ENCODE results near the gene NCK2. TPM values are rescaled to one million over a fixed set of nuclear protein-coding genes. Genes with fewer than 3 reads are reported as not detected.

NCK2 gene
- total RNA-seq, 4 donors from 2014 or later, result 32.6 to 43.7 (median 38.7) TPM

DNA sequence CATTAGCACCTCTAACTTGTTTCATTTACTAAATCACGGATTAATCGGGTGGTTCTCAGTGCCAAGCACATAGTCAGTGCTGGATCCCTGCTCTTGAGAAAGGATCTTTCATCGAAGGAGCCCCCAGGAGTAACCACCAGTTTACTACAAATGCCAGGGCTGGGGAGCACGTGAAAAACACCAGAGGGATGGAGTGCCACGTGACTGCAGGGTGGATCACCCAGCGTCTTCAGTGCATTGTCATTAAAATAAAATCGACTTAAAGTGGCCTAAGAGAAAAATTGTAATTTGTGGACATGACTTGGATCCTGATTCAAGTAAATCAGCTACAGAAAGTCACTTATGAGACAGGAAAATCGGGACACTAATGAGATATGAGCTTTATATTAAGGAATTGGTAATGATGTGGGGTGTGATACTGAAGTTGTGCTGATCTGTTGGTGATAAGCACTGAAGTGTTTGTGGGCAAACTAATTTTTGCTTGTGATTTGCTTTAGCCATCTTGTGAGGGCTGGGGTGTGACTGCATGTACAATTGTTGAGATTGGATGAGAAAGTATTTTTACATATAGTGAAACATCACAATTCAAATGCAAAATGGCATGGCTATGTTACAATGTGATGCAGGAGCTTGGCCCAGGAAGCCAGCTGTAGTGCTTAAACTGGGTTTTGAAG is 63.8 kb downstream of the NCK2 start:
- TF ChIP-seq, protein P1, sequence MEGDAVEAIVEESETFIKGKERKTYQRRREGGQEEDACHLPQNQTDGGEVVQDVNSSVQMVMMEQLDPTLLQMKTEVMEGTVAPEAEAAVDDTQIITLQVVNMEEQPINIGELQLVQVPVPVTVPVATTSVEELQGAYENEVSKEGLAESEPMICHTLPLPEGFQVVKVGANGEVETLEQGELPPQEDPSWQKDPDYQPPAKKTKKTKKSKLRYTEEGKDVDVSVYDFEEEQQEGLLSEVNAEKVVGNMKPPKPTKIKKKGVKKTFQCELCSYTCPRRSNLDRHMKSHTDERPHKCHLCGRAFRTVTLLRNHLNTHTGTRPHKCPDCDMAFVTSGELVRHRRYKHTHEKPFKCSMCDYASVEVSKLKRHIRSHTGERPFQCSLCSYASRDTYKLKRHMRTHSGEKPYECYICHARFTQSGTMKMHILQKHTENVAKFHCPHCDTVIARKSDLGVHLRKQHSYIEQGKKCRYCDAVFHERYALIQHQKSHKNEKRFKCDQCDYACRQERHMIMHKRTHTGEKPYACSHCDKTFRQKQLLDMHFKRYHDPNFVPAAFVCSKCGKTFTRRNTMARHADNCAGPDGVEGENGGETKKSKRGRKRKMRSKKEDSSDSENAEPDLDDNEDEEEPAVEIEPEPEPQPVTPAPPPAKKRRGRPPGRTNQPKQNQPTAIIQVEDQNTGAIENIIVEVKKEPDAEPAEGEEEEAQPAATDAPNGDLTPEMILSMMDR (IDR thresholded peaks at IDR 0.05), result no peak
- DNase-seq (ENCODE audit: low spot score) (no peak), ATAC-seq (ENCODE audit: low FRiP score) (no peak)

DNA sequence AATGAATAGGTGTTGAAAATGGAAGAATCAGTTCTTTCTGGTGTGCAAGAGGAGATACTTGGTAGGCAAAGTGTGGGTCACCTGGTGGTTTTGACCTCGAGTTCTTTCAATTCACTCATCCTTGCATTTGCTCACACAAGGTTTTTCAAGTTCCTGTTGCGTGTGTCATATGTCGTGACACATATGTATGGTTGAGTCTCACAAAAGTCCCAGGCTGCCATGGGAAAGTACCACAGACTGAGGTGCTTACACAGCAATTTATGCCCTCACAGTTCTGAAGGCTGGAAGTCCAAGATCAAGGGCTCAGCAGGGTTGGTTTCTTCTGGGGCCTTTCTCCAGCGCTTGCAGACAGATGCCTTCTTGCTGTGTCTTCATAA is 64.4 kb downstream of the NCK2 start:
- no peak for DNase-seq (ENCODE audit: low spot score)
- TF ChIP-seq, protein P1 (IDR thresholded peaks at IDR 0.05), result no peak
- no peak for ATAC-seq (ENCODE audit: low FRiP score)

DNA sequence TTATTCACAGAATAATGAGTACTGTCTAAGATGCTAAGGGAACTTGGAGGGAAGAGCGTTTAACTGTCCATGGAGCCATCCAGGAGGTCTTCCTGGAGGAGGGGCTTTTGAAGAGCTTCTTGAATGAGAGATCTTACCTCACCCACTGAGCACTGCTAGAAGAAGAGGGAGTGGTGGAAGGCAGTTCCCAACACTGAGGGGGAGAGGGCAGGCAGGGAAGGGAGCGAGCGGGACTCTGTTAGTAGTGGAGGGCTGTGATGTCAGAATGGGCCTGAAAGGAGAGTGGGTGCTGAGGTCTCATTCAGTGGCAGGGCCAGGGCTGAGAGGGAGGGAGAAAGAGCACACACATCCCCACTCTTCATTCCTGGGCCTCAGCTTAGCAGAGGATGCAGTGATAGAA is 65.0 kb downstream of the NCK2 start:
- TF ChIP-seq, protein P1 (IDR thresholded peaks at IDR 0.05), result no peak
- DNase-seq (ENCODE audit: low spot score), result no peak
- no peak for ATAC-seq (ENCODE audit: low FRiP score)

DNA sequence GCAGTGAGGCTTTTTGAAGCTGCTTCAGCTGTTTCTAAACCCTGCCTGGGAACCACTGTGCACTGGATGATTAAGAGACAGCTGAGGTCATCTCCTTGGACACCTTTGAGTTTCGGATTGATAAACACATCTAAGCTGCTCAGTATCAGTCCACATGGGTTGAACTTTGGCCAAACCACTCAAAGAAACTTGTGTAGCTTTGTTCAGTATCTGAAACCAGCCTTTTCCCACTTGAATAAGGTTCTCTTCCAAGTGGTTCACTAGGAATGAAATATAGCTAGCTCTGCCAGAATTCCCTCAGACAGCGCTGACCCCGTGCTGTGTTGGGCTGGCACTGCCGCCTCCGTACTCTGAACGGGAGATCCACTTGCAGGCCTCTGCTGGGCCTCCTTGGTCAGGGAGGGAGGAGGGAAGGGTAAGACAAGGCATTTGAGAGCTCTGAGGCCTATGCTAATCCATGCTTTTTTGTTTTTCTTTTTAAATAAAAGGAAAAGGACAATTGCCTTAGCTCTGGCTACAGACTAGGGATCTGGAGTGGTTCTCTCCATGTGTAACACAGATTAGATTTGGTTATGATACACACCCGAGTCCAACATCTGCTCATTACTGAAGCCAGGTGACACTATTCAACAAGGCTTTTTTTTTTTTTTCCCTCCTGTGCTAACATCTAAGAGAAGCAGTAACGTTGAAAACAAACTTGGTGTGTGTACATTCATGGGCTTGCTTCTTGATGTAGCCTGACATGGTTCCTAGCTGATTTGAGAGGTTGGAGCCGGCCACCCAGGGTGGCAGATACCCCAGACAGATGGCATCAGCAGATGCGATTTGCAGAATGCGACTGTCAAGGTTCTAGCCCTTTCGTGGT is 67.7 kb downstream of the NCK2 start:
- DNase-seq (ENCODE audit: low spot score) (no peak), ATAC-seq (ENCODE audit: low FRiP score) (peak; percentile 94)
- TF ChIP-seq, protein P1 (IDR thresholded peaks at IDR 0.05), result no peak

DNA sequence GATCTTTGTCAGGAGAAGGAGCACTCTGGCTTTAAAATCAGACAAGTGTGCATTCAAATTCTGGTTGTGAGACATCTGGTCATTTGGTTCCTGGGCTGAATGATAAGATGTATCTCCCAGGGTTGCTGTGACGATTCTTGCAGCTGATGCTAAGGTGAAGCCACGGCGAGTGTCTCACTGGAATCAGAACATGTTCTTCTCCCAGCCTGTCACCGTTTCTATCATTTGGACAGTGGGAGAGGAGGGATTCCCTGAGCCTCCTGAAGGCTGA is 68.3 kb downstream of the NCK2 start:
- ATAC-seq (ENCODE audit: low FRiP score) (no peak), DNase-seq (ENCODE audit: low spot score) (no peak)
- TF ChIP-seq, protein P1 (IDR thresholded peaks at IDR 0.05), result no peak

DNA sequence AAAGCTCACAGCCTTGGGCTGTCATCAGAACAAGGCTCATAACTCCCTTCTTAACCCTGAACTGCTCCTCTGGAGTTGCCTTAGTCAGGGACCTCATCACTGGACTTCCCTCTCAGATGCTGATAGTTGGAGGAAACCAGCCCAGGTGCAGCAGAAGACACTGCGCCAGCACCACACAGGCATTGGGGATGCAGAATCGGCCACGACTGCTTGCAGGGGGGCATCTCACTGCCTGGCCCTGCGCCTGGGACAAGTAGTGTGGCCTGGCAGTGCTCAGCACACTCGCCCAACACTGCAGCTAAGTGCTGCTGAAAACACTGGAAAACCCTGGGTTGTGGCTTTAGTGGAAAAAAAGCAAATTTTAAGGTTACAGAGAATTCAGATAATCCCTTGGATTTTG is 68.7 kb downstream of the NCK2 start:
- DNase-seq (ENCODE audit: low spot score) (no peak), ATAC-seq (ENCODE audit: low FRiP score) (no peak)
- TF ChIP-seq, protein P1 (IDR thresholded peaks at IDR 0.05), result no peak
